OCI-LY7 (cell line): ENCODE data around the gene C1orf21. TPM values are rescaled to one million over a fixed set of nuclear protein-coding genes. Genes with fewer than 3 reads are reported as not detected.

Experiments used
- BruUV-seq: library from RNA; stranded (reverse); fragments of 400-500 nt; replicated peaks from 2 replicates; lab custom pipeline; 2021; lab: Mats Ljungman, UMichigan
- CTCF ChIA-PET: fragments of 300-600 bp; sonication (Branson Sonifier 250); formaldehyde crosslinking; loops from one replicate; lab custom pipeline; 2022; ENCODE audit warnings: antibody characterized with exemption; ENCODE audit not compliant: unreplicated experiment; lab: Charles Lee
- POLR2A ChIA-PET: fragments of 300-600 bp; sonication (Branson Sonifier 250); formaldehyde crosslinking; loops from one replicate; lab custom pipeline; 2022; ENCODE audit warnings: antibody characterized with exemption; lab: Charles Lee
- DNase-seq: peaks from one replicate; pipeline ENCODE4 v3.0.0-alpha.2; 2015; ENCODE audit warnings: low spot score
- H2AFZ ChIP-seq: fragments of 200-600 bp; sonication (generic), shearing (Covaris generic); 2 replicates; pipeline ENCODE4 v1.6.1; 2014; ENCODE audit warnings: mild to moderate bottlenecking, antibody characterized with exemption, low read length, moderate library complexity
- H3K27ac ChIP-seq: fragments of 200-600 bp; sonication (generic); 2 replicates; pipeline ENCODE4 v1.5.1; 2014; ENCODE audit warnings: mixed run types, low read depth, mild to moderate bottlenecking, moderate library complexity, low read length, inconsistent platforms; ENCODE audit not compliant: poor library complexity, severe bottlenecking
- H3K36me3 ChIP-seq: fragments of 200-600 bp; sonication (generic); 2 replicates; pipeline ENCODE4 v1.6.1; 2014; ENCODE audit warnings: mild to moderate bottlenecking, antibody characterized with exemption, low read length, moderate library complexity, mixed read lengths; ENCODE audit not compliant: insufficient read depth
- H3K4me1 ChIP-seq: fragments of 200-600 bp; sonication (generic); 2 replicates; pipeline ENCODE4 v1.5.1; 2014; ENCODE audit warnings: mild to moderate bottlenecking, low read length; ENCODE audit not compliant: insufficient read depth, poor library complexity, severe bottlenecking
- H3K4me2 ChIP-seq: fragments of 200-600 bp; sonication (generic); 2 replicates; pipeline ENCODE4 v1.6.1; 2014; ENCODE audit warnings: mild to moderate bottlenecking, low read length
- H3K4me3 ChIP-seq: fragments of 200-600 bp; sonication (generic); 2 replicates; pipeline ENCODE4 v1.5.1; 2014; ENCODE audit warnings: mild to moderate bottlenecking, low read depth, low read length; ENCODE audit not compliant: poor library complexity, severe bottlenecking
- H3K79me2 ChIP-seq: fragments of 200-600 bp; sonication (generic); 2 replicates; pipeline ENCODE4 v1.6.1; 2016; ENCODE audit warnings: low read depth, mild to moderate bottlenecking, low read length, moderate library complexity, mixed read lengths; ENCODE audit not compliant: insufficient read depth
- H3K9me2 ChIP-seq: fragments of 200-600 bp; sonication (generic); 2 replicates; pipeline ENCODE4 v1.6.1; 2016; ENCODE audit warnings: mild to moderate bottlenecking, low read length, mixed read lengths; ENCODE audit not compliant: insufficient read depth
- H3K9me3 ChIP-seq: fragments of 200-600 bp; sonication (generic); 2 replicates; pipeline ENCODE4 v1.6.1; 2014; ENCODE audit warnings: mild to moderate bottlenecking, mixed run types, low read length, mixed read lengths
- H4K20me1 ChIP-seq: fragments of 200-600 bp; sonication (generic); 2 replicates; pipeline ENCODE4 v1.6.1; 2014; ENCODE audit warnings: mild to moderate bottlenecking, antibody characterized with exemption, low read length, moderate library complexity, mixed read lengths; ENCODE audit not compliant: insufficient read depth
- CTCF ChIP-seq: fragments of 200-600 bp; sonication (generic); conservative IDR thresholded peaks from 2 replicates; pipeline ENCODE4 v1.5.1; 2014; ENCODE audit warnings: mild to moderate bottlenecking, antibody characterized with exemption, low read length, moderate library complexity, mixed read lengths
- EZH2phosphoT487 ChIP-seq: fragments of 200-600 bp; sonication (generic); IDR thresholded peaks from 2 replicates; pipeline ENCODE4 v1.6.1; 2018; ENCODE audit warnings: low read depth, borderline replicate concordance, mild to moderate bottlenecking, mixed run types, antibody characterized with exemption, low read length, moderate library complexity, mixed read lengths
- intact Hi-C: fragments of 100-400 bp; cut with micrococcal nuclease; formaldehyde crosslinking; loops from one replicate; pipeline ENCODE4 v1.10.0; 2022; ENCODE audit not compliant: unreplicated experiment
- total RNA-seq, 2 experiments: library from RNA; depleted of rRNA in 1 of 2; stranded (reverse); fragments of >200 nt in 1 of 2; shearing (Covaris generic) in 1 of 2; gene quantifications; 2 replicates each; pipeline ENCODE4 v1.2.3, GENCODE V29; 2014 to 2022

C1orf21 gene
- total RNA-seq, 2 experiments from 2014 or later: not detected

DNA sequence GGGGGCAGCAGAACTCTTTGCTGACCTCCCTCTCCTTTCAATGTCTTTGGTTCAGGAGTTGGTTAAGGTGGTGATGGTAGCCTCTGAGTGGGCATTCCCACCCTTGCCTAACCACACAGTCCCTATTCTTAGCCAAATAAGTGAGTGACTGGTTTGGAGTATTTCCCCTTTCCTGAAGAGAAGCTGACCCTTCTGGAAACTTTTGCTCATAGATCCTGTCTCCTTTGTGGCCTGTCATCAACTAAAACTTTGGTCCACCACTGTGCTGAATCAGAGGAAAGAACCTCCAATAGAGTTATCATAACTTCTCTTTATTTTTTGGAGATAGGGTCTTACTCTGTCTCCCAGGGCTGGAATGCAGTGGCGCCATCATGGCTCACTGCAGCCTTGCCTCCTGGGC, 31.1 kb downstream of the C1orf21 start:
- Histone ChIP-seq H3K79me2 (no peaks in the 10 kb centered on the region), H3K9me2 (no peaks in the 10 kb centered on the region), H3K4me2 (no peak overlapping the region), H3K27ac (no peak overlapping the region), H3K4me1 (no peaks in the 10 kb centered on the region), H4K20me1 (no peaks in the 10 kb centered on the region), H3K36me3 (no peaks in the 10 kb centered on the region), H3K9me3 (no peaks in the 10 kb centered on the region), H3K4me3 (no peak overlapping the region), H2AFZ (no peak overlapping the region)
- intact Hi-C loops: no loop called here
- TF ChIP-seq EZH2phosphoT487 (no peak), CTCF (no peak)
- CTCF ChIA-PET: no interaction called here
- DNase-seq: no peak
- no TSS peak for BruUV-seq
- POLR2A ChIA-PET: no interaction called here

DNA sequence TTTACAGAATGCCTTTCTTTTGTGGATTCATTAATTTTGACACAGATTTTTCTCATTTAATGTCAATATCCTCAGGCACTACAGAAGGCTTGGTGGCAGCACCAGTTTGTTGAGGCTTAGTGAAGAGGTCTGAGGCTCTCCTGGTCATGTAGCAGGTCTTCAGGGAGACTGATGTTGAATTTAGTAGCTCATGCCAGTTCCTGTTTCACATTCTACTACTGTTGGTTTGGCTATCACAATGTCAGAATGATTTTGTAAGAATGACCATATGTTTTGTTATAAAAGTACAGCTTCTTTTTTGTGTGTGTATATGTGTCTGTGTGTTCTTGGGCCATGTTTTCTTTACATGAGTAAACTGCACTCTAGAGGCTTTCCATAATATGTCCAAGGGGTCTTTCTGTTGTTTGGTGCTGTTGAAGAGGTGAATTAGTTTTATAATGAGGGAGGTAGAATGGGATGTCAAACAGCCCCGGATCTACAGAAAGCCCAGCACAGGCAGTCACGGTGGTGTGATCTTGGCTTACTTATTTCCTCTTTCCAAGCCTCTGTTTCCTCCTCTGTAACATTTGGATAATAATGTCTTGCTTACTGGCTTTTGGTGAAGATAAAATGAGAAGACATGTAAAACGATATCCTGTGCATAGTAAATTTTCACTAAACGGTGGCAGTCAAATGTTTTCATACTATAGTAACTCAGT, 32.0 kb downstream of the C1orf21 start:
- Histone ChIP-seq H3K79me2 (no peaks in the 10 kb centered on the region), H3K4me2 (no peak overlapping the region), H4K20me1 (no peaks in the 10 kb centered on the region), H3K27ac (no peak overlapping the region), H3K9me3 (no peaks in the 10 kb centered on the region), H2AFZ (no peak overlapping the region), H3K36me3 (no peaks in the 10 kb centered on the region), H3K4me1 (no peaks in the 10 kb centered on the region), H3K4me3 (no peak overlapping the region), H3K9me2 (no peaks in the 10 kb centered on the region)
- no peak for TF ChIP-seq EZH2phosphoT487
- no peak for TF ChIP-seq CTCF
- no TSS peak for BruUV-seq
- ChIA-PET CTCF (no interaction called here), POLR2A (no interaction called here)
- no peak for DNase-seq
- intact Hi-C loops: no loop called here

DNA sequence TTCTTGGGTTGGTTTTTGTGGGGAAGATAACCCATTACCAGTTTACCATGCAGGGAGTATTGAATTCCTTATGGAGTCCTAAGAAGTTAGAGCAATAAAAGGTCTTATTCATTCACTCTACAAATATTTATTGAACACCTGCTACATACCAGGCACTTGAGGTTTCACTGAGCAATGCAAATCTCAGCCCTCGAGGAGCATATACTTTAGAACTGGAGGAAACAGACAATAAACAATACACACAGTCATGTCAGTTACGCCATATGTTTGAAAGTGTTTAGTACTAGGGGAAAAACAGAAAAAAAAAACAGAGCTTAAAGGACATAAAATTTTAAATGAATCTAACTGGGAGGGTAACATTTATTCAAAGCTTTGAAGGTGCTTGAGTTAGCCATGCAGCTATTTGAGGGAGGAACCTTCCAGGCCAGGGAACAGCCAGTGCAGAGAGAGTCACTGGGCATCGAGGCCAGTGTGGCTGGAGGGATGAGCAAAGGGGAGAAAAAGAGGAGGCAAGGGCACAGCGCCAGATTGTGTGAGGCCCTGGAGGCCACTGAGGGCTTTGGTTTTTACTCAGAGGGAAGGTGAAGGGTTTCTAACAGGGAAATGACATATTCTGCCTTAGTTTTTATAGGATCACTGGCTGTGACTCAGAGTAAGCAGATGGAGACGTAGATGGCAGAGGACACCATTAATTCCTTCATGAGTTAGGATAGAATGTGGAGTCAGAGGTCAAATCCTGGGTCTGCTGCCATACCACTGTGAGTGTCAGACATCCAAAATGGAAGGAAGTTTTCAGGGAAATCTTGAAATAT, 32.7 kb downstream of the C1orf21 start:
- Histone ChIP-seq H3K27ac (no peak overlapping the region), H3K4me2 (no peak overlapping the region), H3K9me2 (no peaks in the 10 kb centered on the region), H3K4me1 (no peaks in the 10 kb centered on the region), H3K9me3 (no peaks in the 10 kb centered on the region), H3K36me3 (no peaks in the 10 kb centered on the region), H2AFZ (no peak overlapping the region), H4K20me1 (no peaks in the 10 kb centered on the region), H3K4me3 (no peak overlapping the region), H3K79me2 (no peaks in the 10 kb centered on the region)
- CTCF ChIA-PET: no interaction called here
- no peak for DNase-seq
- POLR2A ChIA-PET: no interaction called here
- BruUV-seq: no TSS peak
- intact Hi-C loops: no loop called here
- TF ChIP-seq EZH2phosphoT487: no peak
- no peak for TF ChIP-seq CTCF
